Common myeloid progenitor, CD34-positive (primary cell): Measurements from ENCODE around the gene REG1A.

Experiments used
- CTCF ChIA-PET: fragments of 350-600 bp; sonication (Branson Sonifier 250); formaldehyde crosslinking; loops from one replicate; lab custom pipeline; 2021; ENCODE audit warnings: antibody characterized with exemption; lab: Charles Lee
- POLR2A ChIA-PET: fragments of 350-600 bp; sonication (Branson Sonifier 250); formaldehyde crosslinking; loops from one replicate; lab custom pipeline; 2021; ENCODE audit warnings: antibody characterized with exemption; lab: Charles Lee
- DNase-seq, 3 donors: peaks; one replicate each; pipeline versions ENCODE4 v3.0.0 to v3.0.0-alpha.2; 2013
- H3K27ac ChIP-seq, 2 experiments: 1 replicate in 1 of 2; 2 replicates in 1 of 2; pipeline ENCODE4 v1.7.0; 2013; ENCODE audit warnings: inconsistent platforms in 2 of 2, low read length in 2 of 2, mild to moderate bottlenecking in 2 of 2, low read depth in 1 of 2, moderate library complexity in 1 of 2; ENCODE audit not compliant: severe bottlenecking in 2 of 2, insufficient read depth in 1 of 2, poor library complexity in 1 of 2
- H3K27me3 ChIP-seq, 5 experiments: replicated peaks in 2 of 5; 1 replicate in 3 of 5; 2 replicates in 2 of 5; pipeline versions ENCODE4 v1.6.1 to v1.7.0; 2013; ENCODE audit warnings: low read length in 4 of 5, mild to moderate bottlenecking in 2 of 5, moderate library complexity in 2 of 5, inconsistent platforms in 1 of 5; ENCODE audit not compliant: insufficient read depth in 5 of 5, control insufficient read depth in 4 of 5
- H3K36me3 ChIP-seq, 4 experiments: 1 replicate in 2 of 4; 2 replicates in 2 of 4; pipeline versions ENCODE4 v1.6.1 to v1.7.0; 2013; ENCODE audit warnings: low read length in 3 of 4, control low read depth in 1 of 4, mild to moderate bottlenecking in 1 of 4; ENCODE audit not compliant: control insufficient read depth in 4 of 4, insufficient read depth in 4 of 4
- H3K4me1 ChIP-seq, 4 experiments: 1 replicate in 3 of 4; 2 replicates in 1 of 4; pipeline versions ENCODE4 v1.6.1 to v1.7.1; 2013; ENCODE audit warnings: low read length in 3 of 4, mild to moderate bottlenecking in 3 of 4, control low read depth in 1 of 4, inconsistent platforms in 1 of 4, moderate library complexity in 1 of 4; ENCODE audit not compliant: control insufficient read depth in 4 of 4, insufficient read depth in 4 of 4; ENCODE audit errors: control extremely low read depth in 1 of 4
- H3K4me3 ChIP-seq, 7 experiments: 1 replicate in 4 of 7; 2 replicates in 3 of 7; pipeline versions ENCODE4 v1.5.1 to v1.7.0; 2013; ENCODE audit warnings: mild to moderate bottlenecking in 7 of 7, low read length in 6 of 7, moderate library complexity in 6 of 7, inconsistent platforms in 2 of 7, low read depth in 2 of 7, control low read depth in 1 of 7; ENCODE audit not compliant: insufficient read depth in 4 of 7, control insufficient read depth in 1 of 7; ENCODE audit errors: extremely low read depth in 1 of 7
- H3K9me3 ChIP-seq, 5 experiments: 1 replicate in 4 of 5; 2 replicates in 1 of 5; pipeline versions ENCODE4 v1.6.1 to v1.7.1; 2013; ENCODE audit warnings: low read length in 4 of 5, mild to moderate bottlenecking in 2 of 5, inconsistent platforms in 1 of 5, low read depth in 1 of 5, moderate library complexity in 1 of 5; ENCODE audit not compliant: control insufficient read depth in 4 of 5, insufficient read depth in 2 of 5; ENCODE audit errors: control extremely low read depth in 1 of 5
- WGBS: methylation state at CpG from one replicate; pipeline ENCODE4 v1.1.5; 2013; ENCODE audit not compliant: insufficient coverage; 5-methylcytosine and 5-hydroxymethylcytosine counted together

The REG1A gene

GRCh38 chr2:79155826-79156476 is 35.7 kb downstream of the REG1A start:
- no peak for DNase-seq
- H3K9me3 ChIP-seq: no peaks in the 10 kb centered on the region
- H3K4me3 ChIP-seq: no peak overlapping the region
- ChIA-PET POLR2A (no interaction called here), CTCF (no interaction called here)
- H3K27me3 ChIP-seq: no peaks in the 10 kb centered on the region
- H3K27ac ChIP-seq: no peak overlapping the region
- H3K4me1 ChIP-seq: no peaks in the 10 kb centered on the region
- 100% methylated on average over 2 of the region's 2 CpGs for WGBS
- H3K36me3 ChIP-seq: no peaks in the 10 kb centered on the region

- H3K27ac ChIP-seq: no peak overlapping the region
- CTCF ChIA-PET: no interaction called here
- H3K4me3 ChIP-seq: no peak overlapping the region
- DNase-seq: no peak
- no peaks in the 10 kb centered on the region for H3K27me3 ChIP-seq
- H3K9me3 ChIP-seq: no peaks in the 10 kb centered on the region
- no peaks in the 10 kb centered on the region for H3K4me1 ChIP-seq
- no peaks in the 10 kb centered on the region for H3K36me3 ChIP-seq
- POLR2A ChIA-PET: no interaction called here
- 100% methylated on average over 1 of the region's 2 CpGs for WGBS
Measured at GRCh38 chr2:79159030-79159429, 38.7 kb downstream of the REG1A start.

GRCh38 chr2:79159653-79160052 is 39.4 kb downstream of the REG1A start, which contains the start of gene REG3A:
Gene REG3A, minus strand, starts transcription at chr2:79159753. Its CDS starts 348 bp downstream, at chr2:79159405.
- POLR2A ChIA-PET: interaction anchor here (0.6 kb wide), 1 partner anchor 160 kb away, joined by 3 read pairs; no protein-coding TSS in a partner anchor
- CTCF ChIA-PET: no interaction called here
- no peaks in the 10 kb centered on the region for H3K27me3 ChIP-seq

GRCh38 chr2:79162132-79162531 is 41.8 kb downstream of the REG1A start:
- Histone ChIP-seq H3K27me3 (no peaks in the 10 kb centered on the region), H3K36me3 (no peaks in the 10 kb centered on the region), H3K4me3 (no peak overlapping the region), H3K4me1 (no peaks in the 10 kb centered on the region), H3K27ac (no peak overlapping the region), H3K9me3 (no peaks in the 10 kb centered on the region)
- no peak for DNase-seq
- CTCF ChIA-PET: no interaction called here
- no CpG with 5 or more reads among the region's 2 CpGs for WGBS
- POLR2A ChIA-PET: no interaction called here

More at GRCh38 chr2:79159653-79160052, 39.4 kb downstream of the REG1A start, which contains the start of gene REG3A:
- Histone ChIP-seq H3K36me3 (no peaks in the 10 kb centered on the region), H3K4me1 (no peaks in the 10 kb centered on the region), H3K27ac (no peak within 1 kb of the TSS), H3K9me3 (no peaks in the 10 kb centered on the region), H3K4me3 (no peak within 1 kb of the TSS)
- no peak for DNase-seq

GRCh38 chr2:79162801-79163200 is 42.5 kb downstream of the REG1A start:
- Histone ChIP-seq H3K27ac (no peak overlapping the region), H3K9me3 (no peaks in the 10 kb centered on the region), H3K4me1 (no peaks in the 10 kb centered on the region), H3K27me3 (no peaks in the 10 kb centered on the region), H3K4me3 (no peak overlapping the region), H3K36me3 (no peaks in the 10 kb centered on the region)
- no CpG with 5 or more reads among the region's 1 CpG for WGBS
- ChIA-PET CTCF (no interaction called here), POLR2A (no interaction called here)
- no peak for DNase-seq

- ChIA-PET CTCF (no interaction called here), POLR2A (no interaction called here)
- Histone ChIP-seq H3K4me1 (no peaks in the 10 kb centered on the region), H3K4me3 (no peak overlapping the region), H3K36me3 (no peaks in the 10 kb centered on the region), H3K9me3 (no peaks in the 10 kb centered on the region), H3K27ac (no peak overlapping the region), H3K27me3 (no peaks in the 10 kb centered on the region)
- WGBS: no CpG with 5 or more reads among the region's 2 CpGs
- no peak for DNase-seq
Measured at GRCh38 chr2:79171348-79171958, 51.2 kb downstream of the REG1A start.
